NCI-H446 (cell line): ENCODE measurements around the gene ITGAL.
A peak's percentile ranks its signal among the peaks of the same experiment; 100 is the strongest.
"Not testable (repeated sequence)": the region's sequence is repeated elsewhere in the genome, so short reads cannot be mapped to it uniquely, and the experiment has no call there.

Experiments
- DNase-seq, 2 experiments: peaks; one replicate each; lab custom pipeline; 2025; lab: John Stamatoyannopoulos, UW

The ITGAL gene

GRCh38 chr16:30526137-30526822, 53.7 kb downstream of the ITGAL start, which contains the start of gene ZNF768:
Gene ZNF768 (minus strand): TSS chr16:30526566. CDS start chr16:30526413, 153 bp downstream.
- peak in 1 of 2 experiments; percentile 67 for DNase-seq

DNA sequence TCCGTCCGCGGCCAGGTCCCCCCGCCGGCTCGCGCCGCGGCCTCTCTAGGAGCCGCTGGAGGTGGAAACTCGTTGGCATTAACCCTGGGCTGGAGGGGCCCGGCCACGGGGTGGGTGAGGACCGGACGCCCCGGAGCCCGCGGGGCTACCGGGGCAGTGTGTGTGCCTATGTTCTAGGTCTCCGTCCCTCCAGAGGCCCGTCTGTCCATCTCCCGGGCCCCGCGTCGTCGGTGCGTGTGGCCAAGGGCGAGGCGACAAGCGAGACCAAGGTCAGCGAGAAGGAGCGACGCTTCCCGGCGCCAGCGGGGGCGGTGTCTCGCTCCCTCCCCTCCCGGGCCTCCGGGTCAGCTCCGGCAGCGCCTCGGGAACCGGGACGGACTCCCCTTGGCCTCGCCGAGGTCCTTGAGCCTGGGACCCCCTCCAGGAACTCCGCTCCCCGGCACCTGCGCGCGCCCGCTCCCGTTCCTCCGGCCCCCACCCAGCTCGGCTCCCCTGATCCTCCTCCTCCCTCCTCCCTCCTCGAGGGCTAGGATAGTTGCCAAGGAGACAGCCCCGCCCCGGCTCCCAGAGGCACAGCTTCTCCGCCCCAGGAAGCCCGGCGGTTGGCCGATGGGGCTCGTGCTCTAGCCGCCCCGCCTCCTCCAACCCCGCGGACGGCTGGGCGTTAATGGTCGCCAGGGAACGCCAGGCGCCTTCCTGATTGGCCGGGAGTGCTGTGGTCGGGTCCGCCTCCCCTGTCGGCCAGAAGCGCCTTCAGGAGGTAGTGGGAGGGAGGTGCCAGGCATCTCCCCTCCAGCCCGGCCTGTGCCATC, 54.5 kb downstream of the ITGAL start:
- DNase-seq = peak; percentile 96 to 98

DNA sequence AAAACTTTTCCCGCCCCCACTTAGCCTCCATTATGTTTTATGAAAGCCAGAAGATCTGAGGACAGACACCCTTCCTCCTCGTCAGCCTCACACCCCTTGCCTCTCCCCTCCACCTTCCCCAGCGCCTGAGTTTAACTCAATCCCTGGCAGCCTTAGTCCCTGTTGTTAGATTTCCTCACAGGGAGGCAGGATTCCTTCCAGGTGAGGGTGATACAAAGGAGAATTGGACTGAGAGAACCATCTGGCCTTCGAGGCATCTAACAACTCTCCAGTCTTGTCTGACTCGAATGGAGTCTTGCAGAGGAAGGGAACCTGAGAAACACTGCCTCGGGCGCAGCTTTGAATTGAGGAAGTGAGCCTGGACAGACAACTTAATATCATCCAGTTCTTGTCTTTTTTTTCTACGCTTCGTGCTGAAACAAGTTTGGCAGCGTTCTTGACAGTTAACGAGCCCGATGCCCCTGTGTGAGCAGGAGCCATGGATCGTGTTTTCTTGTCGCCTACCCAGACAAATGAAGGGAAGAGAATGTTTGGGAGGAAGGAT, 55.2 kb downstream of the ITGAL start:
- DNase-seq = peak in 1 of 2 experiments; percentile 48

DNA sequence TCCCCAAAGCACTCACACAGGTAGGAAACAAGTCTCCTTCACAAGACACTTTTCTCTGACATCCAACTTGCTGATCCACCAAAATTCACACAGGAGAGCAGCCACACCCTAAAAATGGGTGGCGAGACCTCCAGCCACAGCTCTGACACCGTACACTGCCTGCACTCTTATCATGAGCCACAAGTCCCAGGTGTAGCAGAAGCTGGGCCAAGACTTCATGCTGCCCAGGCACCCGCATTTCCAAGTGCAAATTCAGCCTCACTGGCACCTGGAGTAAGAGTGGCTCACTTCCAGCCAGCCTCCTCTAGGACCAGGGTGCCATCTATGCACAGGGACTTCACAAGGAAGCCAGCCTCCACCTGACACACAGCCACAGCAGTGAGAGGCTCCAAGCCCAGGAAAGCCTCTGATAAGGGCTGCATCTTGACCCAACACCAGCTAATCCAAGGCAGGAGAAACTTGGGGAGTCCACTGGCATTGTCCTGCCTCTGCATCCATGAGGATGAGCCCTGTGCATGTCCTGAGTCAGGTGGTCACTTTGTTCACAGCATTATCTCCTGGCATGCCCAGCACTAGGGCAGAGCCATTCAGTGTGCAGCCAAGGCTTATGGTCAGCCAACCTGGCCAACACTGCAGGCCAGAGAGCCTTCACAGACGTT, 56.4 kb downstream of the ITGAL start:
- DNase-seq = no peak

DNA sequence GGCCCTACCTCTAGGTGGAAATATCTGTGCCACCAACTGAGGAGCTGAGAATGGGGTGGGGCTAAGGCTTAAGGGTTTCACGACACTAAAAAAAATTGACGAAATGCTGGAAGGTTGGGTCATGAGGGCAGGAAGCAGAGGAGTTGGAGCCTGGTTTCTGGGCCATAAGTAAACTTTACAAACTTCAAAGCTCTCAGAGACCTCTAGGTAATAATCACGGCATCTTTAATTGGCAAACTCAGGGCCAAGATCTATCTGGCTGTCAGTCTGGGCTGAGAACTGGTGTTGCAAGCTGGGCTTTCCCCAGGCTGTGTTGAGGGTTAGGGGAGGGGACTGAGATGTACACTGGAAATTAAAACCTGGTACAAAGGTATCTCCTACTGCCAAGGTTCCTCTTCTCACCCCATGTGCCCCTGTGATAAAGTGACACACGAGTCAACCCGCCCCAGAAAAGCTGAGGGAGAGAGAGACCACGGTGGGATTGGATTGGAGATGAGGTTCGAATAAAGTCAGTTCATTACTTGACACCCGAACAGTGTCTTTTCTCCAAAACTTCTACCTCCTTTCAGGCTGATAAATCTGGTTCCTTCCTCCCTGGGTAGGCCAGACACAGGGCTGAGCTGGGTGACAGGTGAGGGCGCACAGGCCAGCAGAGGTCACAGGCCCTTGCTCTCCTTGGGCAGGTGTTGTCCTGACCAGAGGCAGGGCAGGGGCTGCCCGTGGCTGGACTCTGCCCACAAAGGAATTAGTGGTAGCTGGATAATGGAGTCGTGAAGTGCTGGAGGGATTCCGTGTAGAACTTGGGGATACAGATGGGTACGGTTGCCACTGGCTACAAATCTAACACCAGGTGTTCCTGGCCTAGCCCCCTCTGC, 57.9 kb downstream of the ITGAL start:
- DNase-seq = no peak

DNA sequence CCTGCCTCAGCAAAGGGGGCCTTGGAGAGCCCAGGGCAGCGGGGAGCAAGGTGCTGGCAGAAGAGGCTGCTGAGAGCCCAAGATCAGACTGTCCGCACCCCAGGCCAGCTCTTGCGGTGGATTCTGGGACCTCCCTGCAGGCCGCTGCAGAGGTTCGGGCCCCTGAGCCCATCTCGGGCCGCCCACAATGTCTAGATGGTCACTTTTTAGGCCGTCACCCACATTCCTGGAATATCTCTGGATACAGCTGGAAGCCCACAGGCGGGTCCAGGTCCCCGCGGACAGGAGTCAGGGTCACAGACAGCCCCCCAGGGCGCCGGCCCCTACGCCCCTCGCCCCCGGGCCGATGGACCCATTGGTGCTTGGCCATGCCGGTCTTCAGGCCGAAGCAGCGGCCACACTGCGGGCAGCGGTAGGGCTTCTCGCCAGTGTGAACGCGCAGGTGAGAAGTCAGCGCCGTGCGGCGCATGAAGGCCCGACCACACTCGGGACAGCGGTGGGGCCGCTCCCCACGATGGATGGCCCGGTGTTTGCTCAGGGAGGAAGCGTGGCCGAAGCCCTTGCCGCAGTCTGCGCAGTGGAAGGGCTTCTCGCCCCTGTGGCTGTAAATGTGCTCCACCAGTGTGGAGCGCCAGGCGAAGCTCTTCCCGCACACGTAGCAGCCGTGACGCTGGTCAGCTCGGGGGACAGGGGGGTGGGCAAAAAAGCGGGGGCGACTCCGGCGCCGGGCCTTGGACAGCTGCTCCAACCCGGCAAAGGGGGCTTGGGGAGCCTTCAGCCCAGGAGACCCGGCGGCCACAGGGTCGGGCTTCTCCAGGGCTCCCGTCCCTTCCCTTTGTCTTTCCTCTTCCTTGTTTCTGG, 60.0 kb downstream of the ITGAL start:
- no peak for DNase-seq

GRCh38 chr16:30533146-30533522, 60.6 kb downstream of the ITGAL start:
- DNase-seq = no peak

GRCh38 chr16:30533748-30534367, 61.3 kb downstream of the ITGAL start:
- DNase-seq = no peak

DNA sequence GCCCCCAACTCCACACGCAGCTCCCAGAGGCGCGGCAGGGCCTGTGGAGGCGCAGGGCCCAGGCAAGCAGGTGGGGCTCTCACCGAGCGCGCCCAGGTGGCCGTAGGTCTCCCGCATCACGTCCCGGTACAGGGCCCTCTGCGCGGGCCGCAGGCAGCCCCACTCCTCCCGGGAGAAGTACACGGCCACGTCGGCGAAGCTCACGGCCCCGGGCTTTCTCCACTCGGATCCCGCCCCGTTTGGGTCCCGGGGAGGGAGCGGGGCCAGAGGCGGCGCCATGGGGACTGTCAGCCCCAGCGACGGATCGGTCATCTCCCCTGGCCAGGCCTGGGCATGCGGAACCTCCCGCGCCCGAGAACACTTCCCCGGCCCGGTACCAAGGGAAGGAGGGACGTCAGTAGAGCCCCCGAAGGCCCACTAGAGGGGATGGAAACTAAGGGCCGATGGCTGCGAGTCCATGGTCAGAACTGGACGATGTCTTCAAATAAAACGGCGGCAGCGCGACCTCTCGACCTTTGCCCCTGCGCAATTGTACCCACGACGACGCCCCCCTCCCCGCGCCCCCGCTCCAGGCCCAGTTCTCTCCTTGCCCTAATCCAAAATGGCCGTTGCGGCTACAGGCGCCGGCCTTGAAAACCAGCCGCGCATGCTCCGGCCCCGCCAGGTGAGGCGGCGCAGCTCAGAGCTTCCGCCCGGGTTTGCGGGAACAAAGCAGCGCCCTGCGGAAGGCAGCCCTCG, 62.0 kb downstream of the ITGAL start, which contains the start of gene ZNF747:
ZNF747 (minus strand) TSS at position 491 of the 738 bp plus-strand sequence; CDS start at position 312, 179 bp downstream.
- peak; percentile 76 to 88 for DNase-seq

- peak in 1 of 2 experiments; percentile 55 for DNase-seq
Observed at GRCh38 chr16:30535106-30535776, 62.7 kb downstream of the ITGAL start.

DNA sequence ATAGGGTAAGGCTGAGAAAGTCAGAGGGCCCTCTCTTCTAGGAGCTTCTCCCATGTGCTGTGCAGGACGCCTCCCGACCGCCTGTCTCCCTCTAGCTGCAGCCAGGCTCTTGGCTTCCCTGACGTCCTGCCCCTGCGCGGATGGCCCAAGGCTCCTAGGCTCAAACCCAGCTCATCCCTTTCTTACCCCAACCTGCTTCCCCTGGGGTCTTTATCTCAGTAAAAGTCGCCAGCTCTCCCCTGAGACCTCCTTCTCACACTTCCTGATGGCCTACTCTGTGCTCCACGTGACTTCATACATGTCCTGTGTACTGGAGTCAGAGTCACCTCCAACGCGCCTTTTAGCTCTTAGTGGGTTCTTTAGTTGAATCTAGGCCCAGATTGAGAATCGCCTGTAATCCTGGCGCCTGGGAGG, 63.2 kb downstream of the ITGAL start:
- peak; percentile 8 to 61 for DNase-seq

GRCh38 chr16:30536391-30537024, 64.0 kb downstream of the ITGAL start:
- not testable (repeated sequence) for DNase-seq

GRCh38 chr16:30539000-30539964, 66.7 kb downstream of the ITGAL start:
- DNase-seq = no peak

GRCh38 chr16:30539986-30540526, 67.5 kb downstream of the ITGAL start:
- not testable (repeated sequence) for DNase-seq

GRCh38 chr16:30540916-30541464, 68.4 kb downstream of the ITGAL start:
- not testable (repeated sequence) for DNase-seq
